ENCODE results near the gene PALMD. TPM values are rescaled to one million over a fixed set of nuclear protein-coding genes. Genes with fewer than 3 reads are reported as not detected.

PALMD gene
- total RNA-seq, 2 donors from 2014 or later, result 17.8 to 18.2 TPM

DNA sequence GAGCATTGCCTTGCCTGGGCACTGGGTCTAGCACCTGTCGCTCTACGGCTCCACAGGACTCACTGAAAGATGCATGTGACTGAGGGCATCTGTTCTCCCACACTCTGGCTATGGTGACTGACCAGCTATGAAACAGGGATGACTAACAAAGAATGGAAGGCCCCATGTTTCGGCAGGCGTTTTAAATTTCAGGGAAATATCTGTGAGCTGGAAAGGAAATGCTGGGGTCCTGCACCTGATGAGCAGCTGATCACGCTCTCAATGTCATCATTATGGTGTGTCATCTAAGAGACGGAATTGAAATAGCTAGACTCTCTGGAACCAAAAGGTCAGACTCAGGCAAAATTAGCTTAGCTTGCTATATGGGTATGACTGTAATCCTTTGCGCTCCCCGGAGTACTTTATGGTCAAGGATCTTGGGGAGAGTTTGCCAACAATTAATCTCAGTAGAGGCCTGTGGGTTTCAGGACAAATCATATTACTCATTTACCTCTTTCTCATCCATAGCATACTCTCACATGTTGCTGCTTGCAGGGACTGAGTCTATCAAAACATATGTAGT, 24.5 kb upstream of the PALMD start:
- intact Hi-C loops (cut with DNase I), result no loop called here

DNA sequence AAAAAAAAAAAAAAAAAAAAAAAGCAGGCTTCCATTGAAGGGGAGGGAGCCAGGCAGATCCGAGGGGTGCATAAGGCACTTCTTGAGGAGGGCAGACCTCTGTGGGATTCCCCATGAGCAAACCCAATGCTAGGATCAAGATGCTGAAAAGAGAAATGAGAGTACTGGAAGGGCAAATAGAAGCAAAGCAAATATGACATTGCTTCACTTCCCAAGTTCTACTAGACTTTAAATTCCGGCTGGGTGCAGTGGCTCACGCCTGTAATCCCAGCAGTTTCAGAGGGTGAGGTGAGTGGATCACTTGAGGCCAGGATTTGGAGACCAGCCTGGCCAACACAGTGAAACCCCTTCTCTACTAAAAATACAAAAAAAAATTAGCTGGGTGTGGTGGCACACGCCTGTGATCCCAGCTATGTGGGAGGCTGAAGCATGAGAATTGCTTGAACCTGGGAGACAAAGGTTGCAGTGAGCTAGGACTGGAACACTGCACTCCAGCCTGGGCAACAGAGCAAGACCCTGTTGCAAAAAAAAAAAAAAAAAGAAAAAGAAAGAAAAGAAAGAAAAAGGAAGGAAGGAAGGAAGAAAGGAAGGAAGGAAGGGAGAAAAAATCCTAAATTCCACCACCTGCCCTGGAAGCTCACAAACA, 23.1 kb upstream of the PALMD start:
- Histone ChIP-seq H3K36me3 (no peaks in the 10 kb centered on the region), H3K27ac (no peak overlapping the region), H3K9me3 (no peaks in the 10 kb centered on the region), H3K4me3 (no peak overlapping the region), H3K4me1 (replicated peaks) (no peaks in the 10 kb centered on the region), H3K27me3 (replicated peaks; ENCODE audit: insufficient read depth) (no peaks in the 10 kb centered on the region)
- no peak for DNase-seq (ENCODE audit: low spot score)
- 85% methylated on average over 4 of the region's 4 CpGs for WGBS
- no peak for TF ChIP-seq POLR2AphosphoS5 (IDR thresholded peaks at IDR 0.05)
- TF ChIP-seq, protein P1, sequence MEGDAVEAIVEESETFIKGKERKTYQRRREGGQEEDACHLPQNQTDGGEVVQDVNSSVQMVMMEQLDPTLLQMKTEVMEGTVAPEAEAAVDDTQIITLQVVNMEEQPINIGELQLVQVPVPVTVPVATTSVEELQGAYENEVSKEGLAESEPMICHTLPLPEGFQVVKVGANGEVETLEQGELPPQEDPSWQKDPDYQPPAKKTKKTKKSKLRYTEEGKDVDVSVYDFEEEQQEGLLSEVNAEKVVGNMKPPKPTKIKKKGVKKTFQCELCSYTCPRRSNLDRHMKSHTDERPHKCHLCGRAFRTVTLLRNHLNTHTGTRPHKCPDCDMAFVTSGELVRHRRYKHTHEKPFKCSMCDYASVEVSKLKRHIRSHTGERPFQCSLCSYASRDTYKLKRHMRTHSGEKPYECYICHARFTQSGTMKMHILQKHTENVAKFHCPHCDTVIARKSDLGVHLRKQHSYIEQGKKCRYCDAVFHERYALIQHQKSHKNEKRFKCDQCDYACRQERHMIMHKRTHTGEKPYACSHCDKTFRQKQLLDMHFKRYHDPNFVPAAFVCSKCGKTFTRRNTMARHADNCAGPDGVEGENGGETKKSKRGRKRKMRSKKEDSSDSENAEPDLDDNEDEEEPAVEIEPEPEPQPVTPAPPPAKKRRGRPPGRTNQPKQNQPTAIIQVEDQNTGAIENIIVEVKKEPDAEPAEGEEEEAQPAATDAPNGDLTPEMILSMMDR (IDR thresholded peaks at IDR 0.05), result no peak
- TF ChIP-seq POLR2A (IDR thresholded peaks at IDR 0.05), result no peak
- intact Hi-C loops (cut with DNase I), result no loop called here

More for the DNA sequence above, 24.5 kb upstream of the PALMD start:
- Histone ChIP-seq H3K27me3 (replicated peaks; ENCODE audit: insufficient read depth) (no peaks in the 10 kb centered on the region), H3K4me1 (replicated peaks) (no peaks in the 10 kb centered on the region), H3K9me3 (no peaks in the 10 kb centered on the region), H3K36me3 (no peaks in the 10 kb centered on the region), H3K27ac (no peak overlapping the region), H3K4me3 (no peak overlapping the region)
- TF ChIP-seq POLR2A (IDR thresholded peaks at IDR 0.05) (no peak), POLR2AphosphoS5 (IDR thresholded peaks at IDR 0.05) (no peak)
- TF ChIP-seq, protein P1 (IDR thresholded peaks at IDR 0.05), result no peak
- 93% methylated on average over 8 of the region's 8 CpGs for WGBS
- no peak for DNase-seq (ENCODE audit: low spot score)

DNA sequence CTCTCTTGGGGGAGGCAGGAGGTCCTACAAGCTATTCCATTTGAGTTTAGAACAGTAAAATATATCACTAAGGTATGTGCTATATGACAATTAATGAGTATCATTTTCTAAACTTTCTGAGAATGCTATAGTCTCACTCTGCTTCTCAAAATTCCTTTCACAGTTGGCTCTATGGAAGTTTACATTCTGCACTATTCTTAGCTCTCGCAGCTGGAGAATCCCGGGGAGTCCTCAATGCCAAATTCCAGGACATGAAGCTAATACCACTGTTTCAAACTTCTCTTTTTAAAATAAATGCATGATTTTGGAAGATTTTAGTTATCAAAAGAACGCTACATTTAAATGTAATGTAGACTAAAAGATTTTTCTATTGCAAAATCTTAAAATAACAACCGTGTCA, 22.4 kb upstream of the PALMD start:
- DNase-seq (ENCODE audit: low spot score), result no peak
- Histone ChIP-seq H3K27ac (no peak overlapping the region), H3K36me3 (no peaks in the 10 kb centered on the region), H3K9me3 (no peaks in the 10 kb centered on the region), H3K4me1 (replicated peaks) (no peaks in the 10 kb centered on the region), H3K27me3 (replicated peaks; ENCODE audit: insufficient read depth) (no peaks in the 10 kb centered on the region), H3K4me3 (no peak overlapping the region)
- intact Hi-C loops (cut with DNase I), result no loop called here
- TF ChIP-seq, protein P1 (IDR thresholded peaks at IDR 0.05), result no peak
- TF ChIP-seq POLR2AphosphoS5 (IDR thresholded peaks at IDR 0.05) (no peak), POLR2A (IDR thresholded peaks at IDR 0.05) (no peak)
- 75% methylated on average over 4 of the region's 4 CpGs for WGBS

DNA sequence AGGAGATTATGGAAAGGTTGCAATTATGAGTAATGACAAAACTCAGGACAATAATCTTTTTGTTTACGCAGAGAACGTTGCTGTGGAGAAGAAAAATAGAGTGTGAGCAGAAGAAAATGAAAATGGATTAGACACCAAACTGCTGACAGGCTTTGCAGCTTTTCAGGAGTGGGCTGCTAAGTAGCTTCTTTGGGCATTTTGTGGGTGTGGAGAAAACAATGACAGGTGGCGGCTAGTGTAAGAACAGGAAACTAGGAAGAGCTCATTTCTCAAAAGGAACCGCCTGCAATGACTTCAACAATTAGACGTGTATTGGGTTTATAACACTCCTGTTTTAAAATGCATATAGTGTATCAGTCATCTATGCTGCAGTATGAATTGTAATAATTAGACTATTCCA, 18.3 kb upstream of the PALMD start:
- Histone ChIP-seq H3K27ac (no peak overlapping the region), H3K9me3 (no peaks in the 10 kb centered on the region), H3K36me3 (no peaks in the 10 kb centered on the region), H3K27me3 (replicated peaks; ENCODE audit: insufficient read depth) (no peaks in the 10 kb centered on the region), H3K4me1 (replicated peaks) (no peaks in the 10 kb centered on the region), H3K4me3 (no peak overlapping the region)
- WGBS, result 73% methylated on average over 5 of the region's 5 CpGs
- DNase-seq (ENCODE audit: low spot score), result no peak
- intact Hi-C loops (cut with DNase I), result no loop called here
- no peak for TF ChIP-seq POLR2A (IDR thresholded peaks at IDR 0.05)
- no peak for TF ChIP-seq POLR2AphosphoS5 (IDR thresholded peaks at IDR 0.05)
- TF ChIP-seq, protein P1 (IDR thresholded peaks at IDR 0.05), result no peak

DNA sequence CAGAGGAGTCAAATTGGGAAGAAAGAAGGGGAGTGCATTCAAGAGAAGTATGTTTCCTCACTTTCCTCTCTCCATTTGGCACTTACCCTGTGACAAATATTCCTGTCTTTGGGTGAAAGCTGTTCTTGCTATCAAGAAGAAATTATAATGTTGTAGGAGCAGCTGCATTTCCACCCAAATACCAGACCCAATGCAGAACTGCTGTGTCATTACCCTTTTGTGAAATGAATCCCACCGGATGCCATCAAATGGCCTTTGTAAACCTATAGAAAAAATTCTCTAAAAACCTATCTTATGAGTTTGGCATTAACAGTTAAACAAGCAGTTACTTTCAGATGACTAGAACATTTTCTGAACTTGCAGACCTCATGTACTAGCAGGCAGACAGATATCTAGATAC, 16.7 kb upstream of the PALMD start:
- no peaks in the 10 kb centered on the region for H3K4me1 ChIP-seq (replicated peaks)
- intact Hi-C loops (cut with DNase I), result no loop called here
- no peaks in the 10 kb centered on the region for H3K36me3 ChIP-seq
- H3K27me3 ChIP-seq (replicated peaks; ENCODE audit: insufficient read depth), result no peaks in the 10 kb centered on the region
- WGBS, result 41% methylated on average over 1 of the region's 1 CpG
- TF ChIP-seq, protein P1 (IDR thresholded peaks at IDR 0.05), result no peak
- TF ChIP-seq POLR2A (IDR thresholded peaks at IDR 0.05) (no peak), POLR2AphosphoS5 (IDR thresholded peaks at IDR 0.05) (no peak)
- H3K9me3 ChIP-seq, result no peaks in the 10 kb centered on the region
- no peak overlapping the region for H3K4me3 ChIP-seq
- DNase-seq (ENCODE audit: low spot score), result no peak
- H3K27ac ChIP-seq, result no peak overlapping the region

Data from prostate gland (tissue), 2 donors.